Trophoblast cell (in vitro differentiated cells and primary cell): ENCODE measurements around the gene PRRC2C.

Experiments
- DNase-seq, 2 donors: peaks; one replicate each; pipeline ENCODE4 v3.0.0-alpha.2; 2016
- H2AFZ ChIP-seq: 2 replicates; pipeline ENCODE4 v1.6.1; 2013; ENCODE audit warnings: low read length, moderate library complexity, mild to moderate bottlenecking; ENCODE audit not compliant: insufficient read depth, poor library complexity
- H2AK5ac ChIP-seq: 2 replicates; pipeline ENCODE4 v1.6.1; 2013; ENCODE audit warnings: mild to moderate bottlenecking, low read length
- H2BK120ac ChIP-seq: 2 replicates; pipeline ENCODE4 v1.6.1; 2013; ENCODE audit warnings: low read length, mild to moderate bottlenecking, moderate library complexity; ENCODE audit not compliant: insufficient read depth, poor library complexity
- H2BK12ac ChIP-seq: 2 replicates; pipeline ENCODE4 v1.6.1; 2013; ENCODE audit warnings: mild to moderate bottlenecking, low read length, moderate library complexity
- H2BK5ac ChIP-seq: 2 replicates; pipeline ENCODE4 v1.6.1; 2013; ENCODE audit warnings: low read length, low read depth, moderate library complexity, mild to moderate bottlenecking; ENCODE audit not compliant: poor library complexity
- H3K14ac ChIP-seq: 2 replicates; pipeline ENCODE4 v1.6.1; 2013; ENCODE audit warnings: mild to moderate bottlenecking, low read length
- H3K18ac ChIP-seq: 2 replicates; pipeline ENCODE4 v1.6.1; 2013; ENCODE audit warnings: mild to moderate bottlenecking, low read length
- H3K23ac ChIP-seq: 2 replicates; pipeline ENCODE4 v1.6.1; 2013; ENCODE audit warnings: low read length
- H3K27ac ChIP-seq: 2 replicates; pipeline ENCODE4 v1.5.1; 2013; ENCODE audit warnings: low read depth, mild to moderate bottlenecking, inconsistent platforms, low read length, moderate library complexity
- H3K27me3 ChIP-seq: 2 replicates; pipeline ENCODE4 v1.6.1; 2013; ENCODE audit warnings: inconsistent platforms, mild to moderate bottlenecking, low read length, moderate library complexity; ENCODE audit not compliant: insufficient read depth
- H3K36me3 ChIP-seq, 2 experiments: 1 replicate in 1 of 2; 2 replicates in 1 of 2; pipeline ENCODE4 v1.6.1; 2013; ENCODE audit warnings: low read length in 2 of 2, mild to moderate bottlenecking in 2 of 2, moderate library complexity in 1 of 2; ENCODE audit not compliant: insufficient read depth in 2 of 2, control insufficient read depth in 1 of 2
- H3K4ac ChIP-seq: 2 replicates; pipeline ENCODE4 v1.6.1; 2013; ENCODE audit warnings: low read depth, mild to moderate bottlenecking, low read length, moderate library complexity
- H3K4me1 ChIP-seq, 2 experiments: 1 replicate in 1 of 2; 2 replicates in 1 of 2; pipeline ENCODE4 v1.6.1; 2013; ENCODE audit warnings: low read length in 2 of 2, mild to moderate bottlenecking in 2 of 2, moderate library complexity in 1 of 2; ENCODE audit not compliant: insufficient read depth in 2 of 2, control insufficient read depth in 1 of 2
- H3K4me2 ChIP-seq: 2 replicates; pipeline ENCODE4 v1.6.1; 2013; ENCODE audit warnings: inconsistent platforms, mild to moderate bottlenecking, low read length, moderate library complexity
- H3K4me3 ChIP-seq: 2 replicates; pipeline ENCODE4 v1.5.1; 2013; ENCODE audit warnings: mild to moderate bottlenecking, low read depth, low read length, inconsistent platforms
- H3K79me1 ChIP-seq: one replicate; pipeline ENCODE4 v1.6.1; 2013; ENCODE audit warnings: low read length
- H3K79me2 ChIP-seq: 2 replicates; pipeline ENCODE4 v1.6.1; 2013; ENCODE audit warnings: low read length, mild to moderate bottlenecking; ENCODE audit not compliant: control insufficient read depth, insufficient read depth, poor library complexity
- H3K9ac ChIP-seq: 2 replicates; pipeline ENCODE4 v1.6.1; 2013; ENCODE audit warnings: mild to moderate bottlenecking, low read length
- H3K9me3 ChIP-seq: 2 replicates; pipeline ENCODE4 v1.6.1; 2013; ENCODE audit warnings: low read depth, mild to moderate bottlenecking, control low read depth, inconsistent platforms, low read length; ENCODE audit not compliant: insufficient read depth
- H4K12ac ChIP-seq: 2 replicates; pipeline ENCODE4 v1.6.1; 2013; ENCODE audit warnings: low read depth, mild to moderate bottlenecking, low read length, moderate library complexity
- H4K8ac ChIP-seq: 2 replicates; pipeline ENCODE4 v1.6.1; 2013; ENCODE audit warnings: low read depth, mild to moderate bottlenecking, low read length, moderate library complexity
- H4K91ac ChIP-seq: one replicate; pipeline ENCODE4 v1.6.1; 2013; ENCODE audit warnings: low read depth, mild to moderate bottlenecking, low read length, moderate library complexity
- WGBS: extraction: QIAGEN DNeasy Blood & Tissue Kit; methylation state at CpG from one replicate; pipeline ENCODE4 v1.1.7; 2013; ENCODE audit warnings: missing lambda C conversion rate; ENCODE audit not compliant: insufficient read length, insufficient coverage; ENCODE audit errors: extremely low coverage; 5-methylcytosine and 5-hydroxymethylcytosine counted together

The PRRC2C gene

DNA sequence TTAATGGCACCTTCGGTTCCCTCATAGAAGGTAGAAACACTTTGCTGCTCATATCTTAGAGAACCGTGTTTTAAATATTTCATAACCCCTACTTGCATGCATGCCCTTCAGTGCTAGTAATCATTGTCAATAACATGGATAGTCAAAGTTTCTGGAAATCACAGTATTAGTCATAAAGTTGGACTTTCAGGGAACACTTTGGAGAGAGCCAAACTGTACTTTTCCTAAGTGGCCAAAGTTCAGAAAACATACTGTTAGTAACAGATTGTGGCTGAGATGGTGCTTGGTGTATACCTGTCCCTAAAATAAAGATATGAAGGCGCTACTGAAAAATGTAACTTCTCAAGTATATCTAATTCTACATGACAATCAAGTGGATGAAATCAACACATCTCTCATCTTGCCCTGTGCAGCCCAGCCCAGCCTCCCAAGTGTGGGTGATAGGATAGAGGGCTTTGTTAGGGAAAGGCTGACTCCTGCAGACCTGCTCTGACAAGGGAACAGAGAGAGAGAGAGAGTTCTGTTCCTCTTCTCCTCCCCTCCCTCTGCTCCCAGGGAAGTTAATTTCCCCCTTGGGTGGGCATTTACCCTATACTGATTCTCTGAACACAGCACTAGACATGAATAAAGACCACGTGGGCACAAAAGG is 152.7 kb downstream of the PRRC2C start:
- H3K4me2 ChIP-seq: no peak overlapping the region
- no peak overlapping the region for H4K91ac ChIP-seq
- no peak overlapping the region for H3K4ac ChIP-seq
- H3K9ac ChIP-seq: no peak overlapping the region
- H3K4me3 ChIP-seq: no peak overlapping the region
- H3K14ac ChIP-seq: no peak overlapping the region
- no peaks in the 10 kb centered on the region for H3K36me3 ChIP-seq
- no peaks in the 10 kb centered on the region for H3K79me2 ChIP-seq
- H2AFZ ChIP-seq: no peak overlapping the region
- no peak overlapping the region for H3K18ac ChIP-seq
- H2BK5ac ChIP-seq: no peak overlapping the region
- H2BK12ac ChIP-seq: no peak overlapping the region
- H3K27me3 ChIP-seq: no peaks in the 10 kb centered on the region
- no peak overlapping the region for H3K27ac ChIP-seq
- no peak overlapping the region for H4K12ac ChIP-seq
- no peak overlapping the region for H2BK120ac ChIP-seq
- H3K79me1 ChIP-seq: no peaks in the 10 kb centered on the region
- H3K4me1 ChIP-seq: no peaks in the 10 kb centered on the region
- no peaks in the 10 kb centered on the region for H3K9me3 ChIP-seq
- WGBS: no CpG with 5 or more reads among the region's 4 CpGs
- H2AK5ac ChIP-seq: no peak overlapping the region
- no peak for DNase-seq
- H3K23ac ChIP-seq: no peak overlapping the region
- no peak overlapping the region for H4K8ac ChIP-seq

DNA sequence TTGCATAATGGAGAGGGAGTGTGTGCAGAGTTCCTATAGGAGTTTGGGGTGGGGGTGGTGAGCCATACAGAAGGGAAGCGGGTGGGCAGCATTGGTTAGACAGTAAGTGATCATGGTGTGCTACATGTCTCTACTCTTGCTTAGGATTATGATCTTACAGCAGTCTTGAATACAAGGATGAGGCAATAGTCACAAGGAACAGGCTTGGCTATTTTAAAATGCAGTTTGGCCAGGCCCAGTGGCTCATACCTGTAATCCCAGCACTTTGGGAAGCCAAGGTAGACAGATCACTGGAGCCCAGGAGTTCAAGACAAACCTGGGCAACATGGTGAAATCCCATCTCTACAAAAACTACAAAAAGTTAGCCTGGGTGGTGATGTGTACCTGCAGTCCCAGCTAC is 154.9 kb downstream of the PRRC2C start:
- Histone ChIP-seq H2BK12ac (no peak overlapping the region), H4K12ac (no peak overlapping the region), H3K4me1 (no peaks in the 10 kb centered on the region), H3K27me3 (no peaks in the 10 kb centered on the region), H3K27ac (no peak overlapping the region), H3K4ac (no peak overlapping the region), H3K4me2 (no peak overlapping the region), H3K14ac (no peak overlapping the region), H3K23ac (no peak overlapping the region), H2AK5ac (no peak overlapping the region), H2BK5ac (no peak overlapping the region), H2BK120ac (no peak overlapping the region), H2AFZ (no peak overlapping the region), H3K79me2 (no peaks in the 10 kb centered on the region), H3K9me3 (no peaks in the 10 kb centered on the region), H3K79me1 (no peaks in the 10 kb centered on the region), H3K4me3 (no peak overlapping the region), H4K91ac (no peak overlapping the region), H3K9ac (no peak overlapping the region), H3K18ac (no peak overlapping the region), H3K36me3 (no peaks in the 10 kb centered on the region), H4K8ac (no peak overlapping the region)
- WGBS: no CpG with 5 or more reads among the region's 1 CpG
- DNase-seq: peak in 1 of 2 donors; percentile 51

DNA sequence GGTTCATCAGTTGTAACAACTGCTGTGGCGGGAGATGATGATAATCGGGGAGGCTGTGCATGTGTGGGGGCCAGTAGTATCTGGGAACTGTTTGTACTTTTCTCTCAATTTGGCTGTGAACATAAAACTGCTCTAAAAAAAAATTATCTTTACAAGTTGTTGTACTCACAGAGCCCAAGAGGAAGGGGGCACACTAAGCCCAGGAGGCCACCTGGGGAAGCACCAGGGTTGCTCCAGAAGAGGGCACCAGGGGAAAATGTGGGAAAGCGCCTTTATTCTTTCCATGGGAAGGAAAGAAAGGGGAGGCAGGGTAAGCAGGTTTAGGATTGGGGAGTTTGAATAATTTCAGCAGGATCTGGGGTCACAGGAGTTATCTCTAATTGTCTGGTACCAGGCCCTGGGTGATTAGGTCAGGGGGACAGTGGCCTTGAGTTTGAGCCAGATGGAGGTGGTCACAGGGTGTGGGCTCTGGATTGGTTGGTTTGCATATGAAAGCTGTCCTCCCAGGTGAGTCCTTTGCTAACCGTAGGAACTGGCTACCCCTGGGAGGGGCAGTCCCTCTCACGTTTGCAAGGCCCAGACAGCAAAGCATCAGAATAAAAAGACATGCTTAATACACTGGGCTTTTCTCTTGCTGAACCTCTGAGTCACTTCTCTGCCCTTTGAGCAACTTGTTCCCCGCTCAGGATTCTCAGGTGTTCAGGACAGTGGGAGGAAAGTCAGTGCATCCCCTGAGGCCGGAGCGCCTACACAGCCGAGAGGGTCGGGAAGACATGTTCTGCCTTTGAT is 155.9 kb downstream of the PRRC2C start:
- no peaks in the 10 kb centered on the region for H3K4me1 ChIP-seq
- H3K4me2 ChIP-seq: no peak overlapping the region
- no peak overlapping the region for H3K4me3 ChIP-seq
- H2BK120ac ChIP-seq: no peak overlapping the region
- H2AK5ac ChIP-seq: no peak overlapping the region
- DNase-seq: no peak
- H2BK12ac ChIP-seq: no peak overlapping the region
- H3K36me3 ChIP-seq: no peaks in the 10 kb centered on the region
- H3K9me3 ChIP-seq: no peaks in the 10 kb centered on the region
- H3K79me2 ChIP-seq: no peaks in the 10 kb centered on the region
- no peaks in the 10 kb centered on the region for H3K79me1 ChIP-seq
- no peaks in the 10 kb centered on the region for H3K27me3 ChIP-seq
- H4K91ac ChIP-seq: no peak overlapping the region
- no peak overlapping the region for H2AFZ ChIP-seq
- no peak overlapping the region for H3K18ac ChIP-seq
- no peak overlapping the region for H4K12ac ChIP-seq
- WGBS: no CpG with 5 or more reads among the region's 10 CpGs
- H3K23ac ChIP-seq: no peak overlapping the region
- H3K9ac ChIP-seq: no peak overlapping the region
- H4K8ac ChIP-seq: no peak overlapping the region
- no peak overlapping the region for H2BK5ac ChIP-seq
- no peak overlapping the region for H3K14ac ChIP-seq
- H3K27ac ChIP-seq: no peak overlapping the region
- no peak overlapping the region for H3K4ac ChIP-seq

DNA sequence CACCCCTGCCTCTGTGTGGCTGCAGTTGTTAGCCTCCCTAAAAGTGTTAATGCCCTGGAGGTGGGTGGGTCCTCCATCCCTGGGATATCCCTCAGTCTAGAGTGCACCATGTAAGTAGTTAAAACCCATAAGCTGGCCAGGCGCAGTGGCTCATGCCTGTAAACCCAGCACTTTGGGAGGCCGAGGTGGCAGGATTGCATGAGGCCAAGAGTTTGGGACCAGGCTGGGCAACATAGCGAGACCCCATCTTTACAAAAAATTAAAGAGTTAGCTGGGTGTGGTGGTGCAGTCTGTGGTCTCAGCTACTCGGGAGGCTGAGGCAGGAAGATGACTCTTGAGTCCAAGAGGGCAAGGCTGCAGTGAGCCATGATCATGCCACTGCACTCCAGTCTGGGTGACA is 156.9 kb downstream of the PRRC2C start:
- Histone ChIP-seq H3K14ac (no peak overlapping the region), H2BK5ac (no peak overlapping the region), H3K18ac (no peak overlapping the region), H3K79me1 (no peaks in the 10 kb centered on the region), H4K8ac (no peak overlapping the region), H4K91ac (no peak overlapping the region), H3K23ac (no peak overlapping the region), H3K27ac (no peak overlapping the region), H3K36me3 (no peaks in the 10 kb centered on the region), H3K9ac (no peak overlapping the region), H3K4me3 (no peak overlapping the region), H3K27me3 (no peaks in the 10 kb centered on the region), H3K9me3 (no peaks in the 10 kb centered on the region), H2AK5ac (no peak overlapping the region), H3K4me1 (no peaks in the 10 kb centered on the region), H4K12ac (no peak overlapping the region), H3K4me2 (no peak overlapping the region), H2BK12ac (no peak overlapping the region), H3K4ac (no peak overlapping the region), H3K79me2 (no peaks in the 10 kb centered on the region), H2BK120ac (no peak overlapping the region), H2AFZ (no peak overlapping the region)
- WGBS: no CpG with 5 or more reads among the region's 4 CpGs
- no peak for DNase-seq
